Retinal pigment epithelial cell (primary cell): ENCODE data around the gene NDUFA8.

Experiments
- DNase-seq: peaks from one replicate; pipeline ENCODE4 v3.0.0-alpha.2; 2010; ENCODE audit warnings: low read depth
- H3K4me3 ChIP-seq: 2 replicates; pipeline ENCODE4 v1.5.1; 2011; ENCODE audit warnings: mild to moderate bottlenecking, low read length, control low read depth, moderate library complexity
- TF ChIP-seq, protein P1 (sequence below): conservative IDR thresholded peaks from 2 replicates; pipeline ENCODE4 v1.5.1; 2011; ENCODE audit warnings: low read depth, low read length, control low read depth, inconsistent platforms

NDUFA8 gene

DNA sequence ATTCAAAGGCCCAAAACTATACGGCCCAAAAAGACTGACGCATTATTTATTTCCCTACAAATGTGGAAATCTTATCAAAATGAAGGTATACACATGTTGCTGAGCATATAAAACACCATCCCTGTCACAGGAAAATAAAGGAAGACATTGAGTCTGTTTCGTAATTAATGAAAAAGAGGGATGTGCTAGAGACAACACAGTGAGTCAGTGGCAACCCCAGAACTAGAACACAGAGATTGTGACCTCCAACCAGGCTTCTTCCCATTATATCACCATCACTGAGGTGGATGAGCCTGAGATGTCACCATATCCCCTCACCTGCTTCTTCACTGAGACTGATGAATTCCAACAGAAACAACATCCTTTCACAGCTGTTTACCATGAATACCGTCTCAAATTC lies 3.8 kb downstream of the NDUFA8 start:
- DNase-seq: no peak
- TF ChIP-seq, protein P1, sequence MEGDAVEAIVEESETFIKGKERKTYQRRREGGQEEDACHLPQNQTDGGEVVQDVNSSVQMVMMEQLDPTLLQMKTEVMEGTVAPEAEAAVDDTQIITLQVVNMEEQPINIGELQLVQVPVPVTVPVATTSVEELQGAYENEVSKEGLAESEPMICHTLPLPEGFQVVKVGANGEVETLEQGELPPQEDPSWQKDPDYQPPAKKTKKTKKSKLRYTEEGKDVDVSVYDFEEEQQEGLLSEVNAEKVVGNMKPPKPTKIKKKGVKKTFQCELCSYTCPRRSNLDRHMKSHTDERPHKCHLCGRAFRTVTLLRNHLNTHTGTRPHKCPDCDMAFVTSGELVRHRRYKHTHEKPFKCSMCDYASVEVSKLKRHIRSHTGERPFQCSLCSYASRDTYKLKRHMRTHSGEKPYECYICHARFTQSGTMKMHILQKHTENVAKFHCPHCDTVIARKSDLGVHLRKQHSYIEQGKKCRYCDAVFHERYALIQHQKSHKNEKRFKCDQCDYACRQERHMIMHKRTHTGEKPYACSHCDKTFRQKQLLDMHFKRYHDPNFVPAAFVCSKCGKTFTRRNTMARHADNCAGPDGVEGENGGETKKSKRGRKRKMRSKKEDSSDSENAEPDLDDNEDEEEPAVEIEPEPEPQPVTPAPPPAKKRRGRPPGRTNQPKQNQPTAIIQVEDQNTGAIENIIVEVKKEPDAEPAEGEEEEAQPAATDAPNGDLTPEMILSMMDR: no peak
- H3K4me3 ChIP-seq: no peak overlapping the region

DNA sequence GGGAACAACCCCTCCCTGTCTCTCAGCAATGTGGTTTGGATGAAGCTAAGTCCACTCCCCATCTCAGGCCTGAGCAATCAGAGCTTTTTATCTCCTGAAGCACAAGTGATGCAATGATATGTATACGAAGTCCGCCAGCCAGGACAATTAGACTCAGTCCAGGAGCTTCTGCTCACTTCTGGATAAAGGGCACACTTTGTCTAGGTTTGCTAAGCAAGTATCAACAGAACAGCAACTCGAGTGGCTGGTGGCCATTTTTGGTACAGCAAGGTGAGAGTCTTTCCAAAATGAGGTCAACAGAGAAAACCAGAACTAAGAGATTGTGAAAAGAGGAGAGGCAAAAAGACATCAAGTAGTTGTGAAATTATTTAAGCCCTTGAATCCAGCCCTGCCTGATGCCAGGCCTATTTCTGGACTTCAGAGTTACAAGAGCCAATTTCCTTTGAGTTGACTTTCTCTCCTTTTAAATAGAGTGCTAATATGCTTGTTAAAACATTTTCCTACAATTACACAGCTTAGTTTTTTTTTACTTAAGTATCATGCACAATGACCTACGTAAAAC lies 8.2 kb downstream of the NDUFA8 start:
- TF ChIP-seq, protein P1: no peak
- no peak overlapping the region for H3K4me3 ChIP-seq
- no peak for DNase-seq

DNA sequence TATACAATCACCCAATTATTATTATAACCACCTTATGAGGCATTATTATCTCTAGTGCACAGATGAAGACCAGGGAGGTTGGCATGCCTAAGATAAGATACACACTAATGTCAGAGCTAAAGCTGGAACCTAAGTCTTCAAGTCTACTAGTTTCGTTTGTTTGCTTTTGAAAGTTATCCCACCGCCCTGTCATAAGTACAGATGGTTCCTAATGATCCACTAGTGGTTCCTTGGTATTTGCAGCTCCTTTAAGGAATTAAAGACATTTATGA lies 14.1 kb downstream of the NDUFA8 start:
- no peak for DNase-seq
- TF ChIP-seq, protein P1: no peak
- no peak overlapping the region for H3K4me3 ChIP-seq

DNA sequence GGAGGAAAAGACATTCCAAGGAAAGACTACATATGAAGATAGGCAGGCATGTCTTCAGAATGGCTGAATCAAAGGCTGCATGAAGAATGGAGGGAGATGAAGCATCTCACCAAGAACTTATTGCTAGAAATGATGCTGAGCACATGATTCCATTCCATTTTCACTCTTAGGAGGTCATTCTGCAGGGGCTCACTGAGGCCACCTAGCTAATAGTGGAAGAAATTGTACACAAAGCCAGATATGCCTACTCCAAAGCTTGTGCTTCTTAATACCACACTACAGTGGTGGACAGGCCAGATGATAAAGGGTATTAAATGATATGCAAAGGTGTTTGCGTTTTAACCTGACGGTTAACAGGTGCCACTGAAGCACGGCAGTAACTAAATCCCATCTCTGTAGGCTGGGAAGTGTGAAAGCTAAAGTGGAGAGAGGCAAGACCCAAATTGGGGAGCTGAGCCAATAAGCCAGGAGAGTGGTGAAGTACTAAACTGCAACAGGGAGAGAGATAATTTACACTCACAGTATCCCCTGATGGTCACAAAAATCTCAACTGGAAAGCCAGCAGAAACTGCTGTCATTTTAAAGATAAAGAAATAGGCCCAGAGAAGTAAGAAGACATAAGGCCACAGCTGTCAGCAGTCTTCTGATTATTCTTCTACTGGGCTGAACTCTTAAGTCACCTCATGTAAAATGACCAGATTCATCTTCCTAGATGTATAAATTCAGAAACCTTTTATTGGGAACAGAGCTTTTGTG lies 14.6 kb downstream of the NDUFA8 start:
- DNase-seq: no peak
- no peak overlapping the region for H3K4me3 ChIP-seq
- TF ChIP-seq, protein P1: peak; percentile 62

DNA sequence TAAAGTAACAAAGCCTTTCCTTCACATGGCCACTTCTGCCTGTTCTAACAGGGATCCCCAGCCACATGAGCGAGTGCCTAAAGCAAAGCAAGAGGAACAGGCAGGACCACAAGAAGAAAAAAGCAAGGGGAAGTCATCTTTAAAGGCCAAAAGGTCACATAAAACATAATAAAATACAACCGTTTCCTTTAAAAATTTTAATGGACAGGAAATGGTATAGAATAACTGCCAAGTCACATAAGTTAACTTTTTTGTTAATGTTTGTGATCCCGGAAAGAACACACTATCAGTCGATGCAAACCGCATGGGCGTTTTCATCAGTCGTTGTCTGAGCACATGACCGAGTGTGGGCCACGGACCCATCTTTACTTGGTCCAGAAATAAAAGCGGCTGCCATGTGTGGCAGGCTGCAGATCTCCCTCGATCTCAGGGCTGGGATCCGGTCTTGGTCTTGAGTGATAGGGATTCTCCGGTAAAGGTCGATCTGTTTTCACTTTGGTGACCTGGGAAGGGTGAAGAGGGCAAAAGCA lies 15.6 kb downstream of the NDUFA8 start:
- H3K4me3 ChIP-seq: no peak overlapping the region
- no peak for DNase-seq
- TF ChIP-seq, protein P1: no peak

- DNase-seq: no peak
- TF ChIP-seq, protein P1: no peak
Measured at GRCh38 chr9:122143296-122143695, 16.3 kb downstream of the NDUFA8 start.

DNA sequence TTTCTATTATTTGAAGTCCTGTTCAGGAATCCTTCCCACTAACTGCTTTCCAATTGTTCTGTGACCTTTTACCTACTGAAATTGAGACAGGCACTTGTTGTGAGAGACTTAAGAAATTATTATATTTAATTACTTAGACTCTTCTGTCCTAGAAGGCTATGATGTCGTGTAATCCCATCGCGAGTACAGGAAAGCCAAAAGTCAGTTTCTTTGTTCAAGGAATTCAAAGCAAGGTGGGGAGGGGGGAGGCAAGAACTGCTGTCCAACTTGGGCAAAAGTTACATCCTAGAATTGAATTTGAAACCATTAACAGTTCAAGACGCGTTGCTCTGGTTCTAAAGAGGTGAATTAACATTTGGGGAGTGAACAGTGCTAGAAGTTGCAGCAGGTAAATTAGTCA lies 17.9 kb downstream of the NDUFA8 start:
- no peak for DNase-seq
- TF ChIP-seq, protein P1: no peak

More at GRCh38 chr9:122143296-122143695, 16.3 kb downstream of the NDUFA8 start:
- no peak overlapping the region for H3K4me3 ChIP-seq

More for the DNA sequence above, 17.9 kb downstream of the NDUFA8 start:
- H3K4me3 ChIP-seq: no peak overlapping the region
